Panc1 (cell line): ENCODE results near the gene SART3.

Experiments
- CTCF ChIP-seq: fragments of 450-650 bp; IDR thresholded peaks from 2 replicates; pipeline ENCODE4 v1.5.1; 2017; ENCODE audit warnings: mild to moderate bottlenecking
- POLR2AphosphoS5 ChIP-seq: IDR thresholded peaks from 2 replicates; pipeline ENCODE4 v1.6.1; 2012; ENCODE audit warnings: mild to moderate bottlenecking, low read depth, low read length, moderate library complexity
- REST ChIP-seq, 2 experiments: IDR thresholded peaks; 2 replicates each; pipeline ENCODE4 v1.6.1; 2011 to 2012; ENCODE audit warnings: low read depth in 2 of 2, control low read depth in 1 of 2, low read length in 1 of 2, mild to moderate bottlenecking in 1 of 2, moderate library complexity in 1 of 2; ENCODE audit not compliant: insufficient read depth in 1 of 2
- SIN3A ChIP-seq: IDR thresholded peaks from 2 replicates; pipeline ENCODE4 v1.6.1; 2012; ENCODE audit warnings: low read depth, mild to moderate bottlenecking, low read length, moderate library complexity, borderline replicate concordance; ENCODE audit not compliant: insufficient read depth
- TCF7L2 ChIP-seq: IDR thresholded peaks from 2 replicates; pipeline ENCODE4 v1.6.1; 2011; ENCODE audit warnings: mild to moderate bottlenecking, low read depth, low read length, inconsistent platforms

- TF ChIP-seq CTCF (no peak), SIN3A (no peak), POLR2AphosphoS5 (no peak), TCF7L2 (no peak), REST (IDR thresholded peaks at IDR 0.05; ENCODE audit: insufficient read depth in 1 of 2, low read depth in 2 of 2, low read length in 1 of 2) (no peak)
These were observed 3.8 kb upstream of the SART3 start for GRCh38 chr12:108564724-108565123.
